NCI-H1105 treated with DMSO at 0.1 percent for 48 hours (cell line): ENCODE results near the gene HYPK.

Experiments used
- DNase-seq: peaks from one replicate; lab custom pipeline; 2025; lab: John Stamatoyannopoulos, UW

HYPK gene

DNA sequence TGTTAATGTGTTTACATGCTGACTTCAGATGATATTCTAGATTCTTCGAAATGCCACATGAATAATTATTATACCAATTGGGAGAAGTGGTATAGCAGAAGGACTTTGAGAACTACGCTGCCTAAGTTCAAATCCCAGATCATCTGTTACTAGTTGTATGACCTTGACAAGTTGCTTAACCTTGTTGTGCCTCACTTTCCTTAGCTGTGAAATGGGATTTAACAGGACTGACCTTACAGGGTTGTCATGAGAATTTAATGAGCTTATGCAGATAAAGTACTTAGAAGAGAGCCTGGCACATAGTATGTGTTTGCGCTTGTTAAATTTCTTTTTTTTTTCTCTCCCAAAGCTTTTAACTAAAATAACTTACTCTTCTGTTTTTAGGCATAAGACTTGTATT lies 50.9 kb downstream of the HYPK start:
- no peak for DNase-seq

DNA sequence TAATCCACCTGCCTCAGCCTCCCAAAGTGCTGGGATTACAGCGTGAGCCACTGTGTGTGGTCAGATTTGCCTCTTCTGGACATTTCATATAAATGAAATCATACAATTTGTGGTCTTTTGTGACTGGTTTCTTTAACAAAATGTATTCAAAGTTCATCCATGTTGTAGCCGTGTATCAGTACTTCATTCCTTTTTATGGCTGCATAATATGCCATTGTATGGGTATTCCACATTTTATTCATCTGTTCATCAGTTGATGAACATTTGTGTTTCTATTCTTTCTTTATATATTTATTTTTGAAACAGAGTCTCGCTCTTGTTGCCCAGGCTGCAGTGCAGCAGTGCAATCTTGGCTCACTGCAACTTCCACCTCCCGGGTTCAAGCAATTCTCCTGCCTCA lies 52.2 kb downstream of the HYPK start:
- DNase-seq: no peak
